ENCODE measurements around the gene UBE2H.
"Not testable (repeated sequence)": the region's sequence is repeated elsewhere in the genome, so short reads cannot be mapped to it uniquely, and the experiment has no call there.

Gene UBE2H

GRCh38 chr7:129969881-129970446, 17.2 kb upstream of the UBE2H start:
- H3K36me3 ChIP-seq (ENCODE audit: control insufficient read depth, insufficient read depth, low read length) = no peaks in the 10 kb centered on the region
- DNase-seq = no peak
- no peak overlapping the region for H3K4me3 ChIP-seq (ENCODE audit: insufficient read depth, low read depth, low read length, poor library complexity, severe bottlenecking)
- no peak overlapping the region for H3K27ac ChIP-seq (ENCODE audit: insufficient read depth, low read length, poor library complexity, severe bottlenecking)
- no peaks in the 10 kb centered on the region for H3K9me3 ChIP-seq (ENCODE audit: control insufficient read depth, low read length)
- H3K4me1 ChIP-seq (ENCODE audit: control insufficient read depth, insufficient read depth, low read length, poor library complexity, severe bottlenecking) = no peaks in the 10 kb centered on the region
- no peaks in the 10 kb centered on the region for H3K27me3 ChIP-seq (replicated peaks; ENCODE audit: control insufficient read depth, insufficient read depth, low read length, poor library complexity, severe bottlenecking)

GRCh38 chr7:129968592-129969383, 16.0 kb upstream of the UBE2H start:
- DNase-seq = no peak
- Histone ChIP-seq H3K4me1 (ENCODE audit: control insufficient read depth, insufficient read depth, low read length, poor library complexity, severe bottlenecking) (no peaks in the 10 kb centered on the region), H3K36me3 (ENCODE audit: control insufficient read depth, insufficient read depth, low read length) (no peaks in the 10 kb centered on the region), H3K9me3 (ENCODE audit: control insufficient read depth, low read length) (no peaks in the 10 kb centered on the region), H3K27me3 (replicated peaks; ENCODE audit: control insufficient read depth, insufficient read depth, low read length, poor library complexity, severe bottlenecking) (no peaks in the 10 kb centered on the region), H3K4me3 (ENCODE audit: insufficient read depth, low read depth, low read length, poor library complexity, severe bottlenecking) (no peak overlapping the region), H3K27ac (ENCODE audit: insufficient read depth, low read length, poor library complexity, severe bottlenecking) (no peak overlapping the region)

DNA sequence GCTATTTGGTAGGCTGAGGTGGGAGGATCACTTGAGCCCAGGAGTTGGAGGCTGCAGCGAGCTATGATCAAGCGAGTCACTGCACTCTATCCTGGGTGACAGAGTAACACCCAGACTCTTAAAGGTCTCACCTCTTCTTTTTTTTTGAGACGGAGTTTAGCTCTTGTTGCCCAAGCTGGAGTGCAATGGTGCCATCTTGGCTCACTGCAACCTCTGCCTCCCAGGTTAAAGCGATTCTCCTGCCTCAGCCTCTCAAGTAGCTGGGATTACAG, 7.4 kb upstream of the UBE2H start:
- not testable (repeated sequence) for H3K27ac ChIP-seq (ENCODE audit: insufficient read depth, low read length, poor library complexity, severe bottlenecking); H3K27me3 ChIP-seq (replicated peaks; ENCODE audit: control insufficient read depth, insufficient read depth, low read length, poor library complexity, severe bottlenecking); H3K4me3 ChIP-seq (ENCODE audit: insufficient read depth, low read depth, low read length, poor library complexity, severe bottlenecking); H3K9me3 ChIP-seq (ENCODE audit: control insufficient read depth, low read length); DNase-seq; H3K4me1 ChIP-seq (ENCODE audit: control insufficient read depth, insufficient read depth, low read length, poor library complexity, severe bottlenecking); H3K36me3 ChIP-seq (ENCODE audit: control insufficient read depth, insufficient read depth, low read length)

DNA sequence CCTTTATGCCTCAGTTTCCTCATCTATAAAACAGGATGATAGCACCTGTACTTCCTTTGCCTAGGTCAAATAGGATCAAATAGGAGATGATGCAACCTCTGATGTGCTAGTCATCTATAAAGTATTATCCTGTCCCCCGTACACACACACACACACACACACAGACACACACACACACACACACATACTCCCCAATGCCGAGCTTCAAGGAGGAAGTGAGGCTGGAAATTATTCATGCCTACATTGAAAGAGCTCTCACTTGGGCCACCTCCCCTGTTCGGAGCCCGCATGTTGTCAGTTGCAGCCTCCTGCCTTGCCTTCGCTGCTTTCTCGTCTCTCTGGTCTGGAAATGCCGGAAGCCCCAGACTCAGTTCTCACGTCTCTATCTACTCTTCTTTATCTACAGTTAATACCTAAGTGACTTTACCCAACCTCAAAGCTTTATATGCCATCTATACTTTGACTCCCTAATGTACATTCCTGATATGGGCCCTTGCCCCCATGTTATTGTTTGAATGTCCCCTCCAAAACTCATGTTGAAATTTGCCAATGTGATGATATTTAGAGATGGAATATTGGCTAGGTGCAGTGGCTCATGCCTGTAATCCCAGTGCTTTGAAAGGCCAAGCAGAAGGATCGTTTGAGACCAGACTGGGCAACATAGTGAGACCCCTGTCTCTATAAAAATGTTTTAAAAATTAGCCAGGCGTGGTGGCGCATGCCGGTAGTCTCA, 6.9 kb upstream of the UBE2H start:
- H3K27ac ChIP-seq (ENCODE audit: insufficient read depth, low read length, poor library complexity, severe bottlenecking) = no peak overlapping the region
- H3K9me3 ChIP-seq (ENCODE audit: control insufficient read depth, low read length) = no peaks in the 10 kb centered on the region
- no peaks in the 10 kb centered on the region for H3K36me3 ChIP-seq (ENCODE audit: control insufficient read depth, insufficient read depth, low read length)
- H3K4me3 ChIP-seq (ENCODE audit: insufficient read depth, low read depth, low read length, poor library complexity, severe bottlenecking) = no peak overlapping the region
- H3K4me1 ChIP-seq (ENCODE audit: control insufficient read depth, insufficient read depth, low read length, poor library complexity, severe bottlenecking) = no peaks in the 10 kb centered on the region
- DNase-seq = no peak
- H3K27me3 ChIP-seq (replicated peaks; ENCODE audit: control insufficient read depth, insufficient read depth, low read length, poor library complexity, severe bottlenecking) = no peaks in the 10 kb centered on the region

GRCh38 chr7:129958643-129959470, 6.1 kb upstream of the UBE2H start:
- H3K36me3 ChIP-seq (ENCODE audit: control insufficient read depth, insufficient read depth, low read length) = no peaks in the 10 kb centered on the region
- H3K27ac ChIP-seq (ENCODE audit: insufficient read depth, low read length, poor library complexity, severe bottlenecking) = no peak overlapping the region
- no peaks in the 10 kb centered on the region for H3K27me3 ChIP-seq (replicated peaks; ENCODE audit: control insufficient read depth, insufficient read depth, low read length, poor library complexity, severe bottlenecking)
- no peaks in the 10 kb centered on the region for H3K4me1 ChIP-seq (ENCODE audit: control insufficient read depth, insufficient read depth, low read length, poor library complexity, severe bottlenecking)
- no peak for DNase-seq
- no peak overlapping the region for H3K4me3 ChIP-seq (ENCODE audit: insufficient read depth, low read depth, low read length, poor library complexity, severe bottlenecking)
- H3K9me3 ChIP-seq (ENCODE audit: control insufficient read depth, low read length) = no peaks in the 10 kb centered on the region

DNA sequence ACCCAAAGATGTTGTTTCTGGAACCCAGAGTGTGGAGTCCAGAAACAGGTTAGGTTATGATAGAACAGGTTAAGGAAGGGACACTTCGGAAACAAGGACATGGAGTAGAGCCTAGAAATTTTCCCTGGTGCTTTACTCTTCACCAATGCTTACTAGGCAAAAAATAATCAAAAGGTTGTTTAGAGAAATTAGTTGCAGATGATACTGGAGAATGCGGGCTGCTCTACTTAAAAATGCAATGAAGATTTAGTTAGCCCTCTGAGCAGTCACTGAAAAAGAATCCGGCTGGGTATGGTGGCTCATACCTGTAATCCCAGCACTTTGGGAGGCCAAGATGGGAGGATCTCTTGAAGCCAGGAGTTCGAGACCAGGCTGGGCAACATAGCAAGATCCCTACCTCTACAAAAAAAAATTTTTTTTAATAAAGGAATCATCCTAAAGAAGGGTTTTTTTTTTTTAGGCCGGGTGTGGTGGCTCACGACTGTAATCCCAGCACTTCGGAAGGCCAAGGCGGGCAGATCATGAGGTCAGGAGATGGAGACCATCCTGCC, 3.3 kb upstream of the UBE2H start:
- Histone ChIP-seq H3K4me3 (ENCODE audit: insufficient read depth, low read depth, low read length, poor library complexity, severe bottlenecking) (no peak overlapping the region), H3K27me3 (replicated peaks; ENCODE audit: control insufficient read depth, insufficient read depth, low read length, poor library complexity, severe bottlenecking) (no peaks in the 10 kb centered on the region), H3K36me3 (ENCODE audit: control insufficient read depth, insufficient read depth, low read length) (no peaks in the 10 kb centered on the region), H3K27ac (ENCODE audit: insufficient read depth, low read length, poor library complexity, severe bottlenecking) (no peak overlapping the region), H3K9me3 (ENCODE audit: control insufficient read depth, low read length) (no peaks in the 10 kb centered on the region), H3K4me1 (ENCODE audit: control insufficient read depth, insufficient read depth, low read length, poor library complexity, severe bottlenecking) (peaks cover 3% of the 10 kb centered on the region)
- no peak for DNase-seq

GRCh38 chr7:129952086-129952652, 591 bp downstream of the UBE2H start:
- DNase-seq = peak in 2 of 3 donors; percentile 1 to 11
- Histone ChIP-seq H3K4me1 (ENCODE audit: control insufficient read depth, insufficient read depth, low read length, poor library complexity, severe bottlenecking) (peaks cover 12% of the 10 kb centered on the region), H3K36me3 (ENCODE audit: control insufficient read depth, insufficient read depth, low read length) (no peaks in the 10 kb centered on the region)

GRCh38 chr7:129951226-129952085, 1.3 kb downstream of the UBE2H start:
- H3K4me3 ChIP-seq (ENCODE audit: insufficient read depth, low read depth, low read length, poor library complexity, severe bottlenecking) = peak overlapping the region; percentile 92
- no peaks in the 10 kb centered on the region for H3K36me3 ChIP-seq (ENCODE audit: control insufficient read depth, insufficient read depth, low read length)
- H3K9me3 ChIP-seq (ENCODE audit: control insufficient read depth, low read length) = no peaks in the 10 kb centered on the region
- no peaks in the 10 kb centered on the region for H3K27me3 ChIP-seq (replicated peaks; ENCODE audit: control insufficient read depth, insufficient read depth, low read length, poor library complexity, severe bottlenecking)
- peaks cover 12% of the 10 kb centered on the region for H3K4me1 ChIP-seq (ENCODE audit: control insufficient read depth, insufficient read depth, low read length, poor library complexity, severe bottlenecking)
- peak overlapping the region; percentile 92 for H3K27ac ChIP-seq (ENCODE audit: insufficient read depth, low read length, poor library complexity, severe bottlenecking)
- DNase-seq = no peak

More at GRCh38 chr7:129952086-129952652, 591 bp downstream of the UBE2H start:
- no peaks in the 10 kb centered on the region for H3K27me3 ChIP-seq (replicated peaks; ENCODE audit: control insufficient read depth, insufficient read depth, low read length, poor library complexity, severe bottlenecking)
- peak overlapping the region; percentile 92 for H3K4me3 ChIP-seq (ENCODE audit: insufficient read depth, low read depth, low read length, poor library complexity, severe bottlenecking)
- no peaks in the 10 kb centered on the region for H3K9me3 ChIP-seq (ENCODE audit: control insufficient read depth, low read length)
- H3K27ac ChIP-seq (ENCODE audit: insufficient read depth, low read length, poor library complexity, severe bottlenecking) = peak overlapping the region; percentile 92

- DNase-seq = no peak
- Histone ChIP-seq H3K27ac (ENCODE audit: insufficient read depth, low read length, poor library complexity, severe bottlenecking) (peak overlapping the region; percentile 92), H3K4me3 (ENCODE audit: insufficient read depth, low read depth, low read length, poor library complexity, severe bottlenecking) (peak overlapping the region; percentile 92), H3K9me3 (ENCODE audit: control insufficient read depth, low read length) (no peaks in the 10 kb centered on the region), H3K4me1 (ENCODE audit: control insufficient read depth, insufficient read depth, low read length, poor library complexity, severe bottlenecking) (peaks cover 12% of the 10 kb centered on the region), H3K36me3 (ENCODE audit: control insufficient read depth, insufficient read depth, low read length) (no peaks in the 10 kb centered on the region), H3K27me3 (replicated peaks; ENCODE audit: control insufficient read depth, insufficient read depth, low read length, poor library complexity, severe bottlenecking) (no peaks in the 10 kb centered on the region)
Measured at GRCh38 chr7:129950933-129951225, 1.9 kb downstream of the UBE2H start.

All from effector memory CD4-positive, alpha-beta T cell (primary cell).